Fibroblast of mammary gland (primary cell): ENCODE data around the gene PLA2G4F.

Source experiments
- DNase-seq: peaks from one replicate; pipeline ENCODE4 v3.0.0-alpha.2; 2010; ENCODE audit warnings: low read depth
- H3K4me3 ChIP-seq: 2 replicates; pipeline ENCODE4 v1.5.1; 2011; ENCODE audit warnings: low read depth, mild to moderate bottlenecking, low read length, moderate library complexity; ENCODE audit not compliant: control insufficient read depth
- TF ChIP-seq, protein P1 (sequence below): conservative IDR thresholded peaks from 2 replicates; pipeline ENCODE4 v1.5.1; 2011; ENCODE audit warnings: low read depth, low read length, inconsistent platforms; ENCODE audit not compliant: control insufficient read depth, insufficient read depth

PLA2G4F gene

DNA sequence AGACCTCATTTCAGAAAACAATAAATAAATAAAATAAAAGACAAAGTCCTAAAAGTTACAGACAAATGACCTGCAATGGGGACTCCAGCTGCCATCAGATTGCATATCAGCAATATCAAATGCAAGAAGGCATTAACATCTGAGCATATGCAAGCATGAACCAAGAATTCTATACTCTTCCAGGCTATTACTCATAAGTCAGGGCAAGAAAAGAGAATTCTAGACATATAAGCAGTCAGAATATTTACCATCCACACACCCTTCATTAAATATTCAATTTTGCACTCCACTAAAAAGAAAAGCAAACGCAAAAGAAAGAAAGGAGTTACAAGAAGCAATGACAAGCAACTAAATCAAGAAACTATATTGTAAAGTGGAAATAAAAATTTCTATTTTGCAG is 21.1 kb downstream of the PLA2G4F start:
- no peak for DNase-seq
- no peak overlapping the region for H3K4me3 ChIP-seq
- TF ChIP-seq, protein P1, sequence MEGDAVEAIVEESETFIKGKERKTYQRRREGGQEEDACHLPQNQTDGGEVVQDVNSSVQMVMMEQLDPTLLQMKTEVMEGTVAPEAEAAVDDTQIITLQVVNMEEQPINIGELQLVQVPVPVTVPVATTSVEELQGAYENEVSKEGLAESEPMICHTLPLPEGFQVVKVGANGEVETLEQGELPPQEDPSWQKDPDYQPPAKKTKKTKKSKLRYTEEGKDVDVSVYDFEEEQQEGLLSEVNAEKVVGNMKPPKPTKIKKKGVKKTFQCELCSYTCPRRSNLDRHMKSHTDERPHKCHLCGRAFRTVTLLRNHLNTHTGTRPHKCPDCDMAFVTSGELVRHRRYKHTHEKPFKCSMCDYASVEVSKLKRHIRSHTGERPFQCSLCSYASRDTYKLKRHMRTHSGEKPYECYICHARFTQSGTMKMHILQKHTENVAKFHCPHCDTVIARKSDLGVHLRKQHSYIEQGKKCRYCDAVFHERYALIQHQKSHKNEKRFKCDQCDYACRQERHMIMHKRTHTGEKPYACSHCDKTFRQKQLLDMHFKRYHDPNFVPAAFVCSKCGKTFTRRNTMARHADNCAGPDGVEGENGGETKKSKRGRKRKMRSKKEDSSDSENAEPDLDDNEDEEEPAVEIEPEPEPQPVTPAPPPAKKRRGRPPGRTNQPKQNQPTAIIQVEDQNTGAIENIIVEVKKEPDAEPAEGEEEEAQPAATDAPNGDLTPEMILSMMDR: no peak

GRCh38 chr15:42134617-42135245 is 21.7 kb downstream of the PLA2G4F start:
- TF ChIP-seq, protein P1: no peak
- no peak for DNase-seq
- H3K4me3 ChIP-seq: no peak overlapping the region

DNA sequence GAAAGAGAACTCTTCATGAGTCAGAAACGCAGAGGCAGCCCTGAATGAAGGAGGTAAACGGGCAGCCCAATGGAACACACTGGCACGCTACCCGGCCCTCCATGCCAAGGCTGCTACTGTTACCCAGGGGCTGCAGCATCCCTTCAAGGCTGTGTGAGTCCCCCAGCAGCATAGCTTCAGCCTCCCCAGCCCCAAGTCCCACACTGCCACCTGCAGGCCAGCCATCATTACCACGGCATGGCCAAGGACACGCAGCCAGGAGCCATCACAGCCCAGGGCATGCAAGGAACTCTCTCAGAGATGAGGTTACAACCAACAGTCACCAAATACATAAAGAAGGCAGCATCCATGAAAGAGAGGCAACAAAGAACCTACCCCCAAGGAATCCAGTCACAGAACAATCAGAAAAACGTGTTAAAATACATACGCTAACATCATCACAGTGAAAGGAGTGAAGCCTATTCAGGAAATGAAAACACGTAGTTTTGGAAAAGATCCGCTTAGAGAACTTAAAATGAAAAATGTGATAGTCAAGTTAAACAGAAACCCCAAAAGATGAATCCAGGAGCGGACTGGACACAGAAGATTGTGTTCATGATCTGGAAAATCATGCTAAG is 22.4 kb downstream of the PLA2G4F start:
- peak; percentile 30 for DNase-seq
- TF ChIP-seq, protein P1: peak; percentile 69
- no peak overlapping the region for H3K4me3 ChIP-seq

GRCh38 chr15:42133356-42133755 is 23.1 kb downstream of the PLA2G4F start:
- H3K4me3 ChIP-seq: no peak overlapping the region
- DNase-seq: no peak
- TF ChIP-seq, protein P1: no peak

DNA sequence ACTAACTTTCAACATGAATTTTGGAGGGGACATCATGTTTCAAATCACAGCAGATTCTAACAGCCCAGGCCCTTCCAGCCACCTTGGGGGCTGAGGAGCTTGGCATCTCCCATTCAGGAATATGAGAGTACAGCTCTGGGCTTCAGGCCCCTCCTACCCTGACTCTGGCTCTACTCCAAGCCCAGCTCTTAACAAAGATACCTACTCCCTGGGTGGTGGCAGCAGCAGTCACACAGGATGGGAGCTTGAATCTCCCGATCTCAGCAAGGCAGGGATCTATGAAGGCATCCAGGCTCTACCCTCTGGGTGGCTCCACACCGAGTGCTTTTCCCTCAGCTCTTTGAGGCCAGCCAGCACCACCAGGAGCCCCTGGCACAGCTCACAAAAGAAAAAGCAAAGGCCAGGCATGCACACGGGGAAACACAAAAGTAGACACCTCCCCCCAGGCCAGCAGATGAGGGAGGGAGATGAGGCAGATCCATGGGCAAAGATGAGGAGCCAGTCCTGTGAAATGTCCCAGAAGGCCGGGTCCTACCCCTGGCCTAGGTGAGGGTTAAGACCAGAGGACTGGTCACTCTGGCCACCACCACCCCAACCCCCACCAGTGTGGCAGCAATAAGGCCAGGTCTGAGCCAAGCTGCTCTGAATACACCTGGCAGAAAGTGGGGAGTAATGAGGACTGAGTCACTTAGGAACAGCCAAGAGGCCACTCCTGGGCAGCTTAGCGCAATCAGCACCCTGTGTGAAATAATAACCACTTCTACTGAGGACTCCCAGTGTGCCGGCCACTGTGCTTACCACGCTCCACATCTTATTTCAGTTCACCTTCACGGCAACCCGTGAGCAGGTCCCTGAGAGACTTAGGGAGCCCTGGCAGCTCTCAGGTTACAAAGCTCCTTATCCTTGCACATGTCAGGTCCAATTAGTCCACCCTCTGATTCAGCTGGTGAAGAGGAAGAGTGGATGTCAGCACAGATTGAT is 24.3 kb downstream of the PLA2G4F start:
- TF ChIP-seq, protein P1: no peak
- H3K4me3 ChIP-seq: no peak overlapping the region
- no peak for DNase-seq

GRCh38 chr15:42131006-42131405 is 25.4 kb downstream of the PLA2G4F start:
- no peak for DNase-seq
- no peak overlapping the region for H3K4me3 ChIP-seq
- TF ChIP-seq, protein P1: no peak
